GM18498 (cell line): ENCODE data around the gene PHOX2B.
"Not testable (repeated sequence)": the region's sequence is repeated elsewhere in the genome, so short reads cannot be mapped to it uniquely, and the experiment has no call there.

Source experiments
- ATAC-seq: cut with Tn5 transposase; IDR thresholded peaks from one replicate; pipeline ENCODE4 v1.9.1; 2021; ENCODE audit warnings: mild to moderate bottlenecking, moderate library complexity; ENCODE audit not compliant: unreplicated experiment

PHOX2B gene

GRCh38 chr4:41749631-41750039, 1.1 kb upstream of the PHOX2B start:
- no peak for ATAC-seq

GRCh38 chr4:41748074-41748570, 403 bp downstream of the PHOX2B start:
- ATAC-seq = no peak

- ATAC-seq = no peak
These were observed 1.1 kb downstream of the PHOX2B start for GRCh38 chr4:41747230-41748055.

- ATAC-seq = no peak
These were observed 1.9 kb downstream of the PHOX2B start for GRCh38 chr4:41746440-41747229.

- ATAC-seq = no peak
These were observed 2.5 kb downstream of the PHOX2B start for GRCh38 chr4:41746025-41746439.

GRCh38 chr4:41745292-41746024, 3.1 kb downstream of the PHOX2B start:
- ATAC-seq = no peak

GRCh38 chr4:41744572-41745291, 3.8 kb downstream of the PHOX2B start:
- no peak for ATAC-seq

GRCh38 chr4:41741354-41741753, 7.2 kb downstream of the PHOX2B start:
- no peak for ATAC-seq

GRCh38 chr4:41737491-41737890, 11.0 kb downstream of the PHOX2B start:
- not testable (repeated sequence) for ATAC-seq

- no peak for ATAC-seq
These were observed 14.2 kb downstream of the PHOX2B start for GRCh38 chr4:41734371-41734770.

GRCh38 chr4:41731569-41732126, 16.9 kb downstream of the PHOX2B start:
- ATAC-seq = no peak

GRCh38 chr4:41728573-41728913, 20.0 kb downstream of the PHOX2B start:
- ATAC-seq = no peak

- ATAC-seq = no peak
These were observed 20.5 kb downstream of the PHOX2B start for GRCh38 chr4:41727861-41728572.

- ATAC-seq = no peak
These were observed 23.3 kb downstream of the PHOX2B start for GRCh38 chr4:41725254-41725653.

- no peak for ATAC-seq
These were observed 25.2 kb downstream of the PHOX2B start for GRCh38 chr4:41723286-41723685.

GRCh38 chr4:41722181-41722580, 26.3 kb downstream of the PHOX2B start:
- no peak for ATAC-seq

- no peak for ATAC-seq
These were observed 29.1 kb downstream of the PHOX2B start for GRCh38 chr4:41719417-41719816.

GRCh38 chr4:41718907-41719306, 29.6 kb downstream of the PHOX2B start:
- ATAC-seq = no peak

GRCh38 chr4:41715155-41715554, 33.4 kb downstream of the PHOX2B start:
- no peak for ATAC-seq
